Aorta (tissue), 5 donors: ENCODE measurements around the gene SVBP. TPM values are rescaled to one million over a fixed set of nuclear protein-coding genes. Genes with fewer than 3 reads are reported as not detected.

Source experiments
- ATAC-seq: fragments of 200-7000 bp; cut with Tn5 transposase; one replicate; pipeline ENCODE4 v1.9.1; 2022; ENCODE audit warnings: moderate library complexity; ENCODE audit not compliant: low FRiP score
- DNase-seq, 2 donors: peaks; one replicate each; pipeline ENCODE4 v3.0.0-alpha.2; 2020
- H3K27ac ChIP-seq, 2 donors: one replicate each; pipeline ENCODE4 v1.5.1; 2013; ENCODE audit warnings: low read length in 2 of 2, mild to moderate bottlenecking in 2 of 2, moderate library complexity in 2 of 2, control low read depth in 1 of 2, inconsistent platforms in 1 of 2, low read depth in 1 of 2
- H3K27me3 ChIP-seq, 2 donors: one replicate each; pipeline ENCODE4 v1.6.1; 2013; ENCODE audit warnings: control low read depth in 1 of 2, low read length in 1 of 2, mild to moderate bottlenecking in 1 of 2, moderate library complexity in 1 of 2; ENCODE audit not compliant: insufficient read depth in 2 of 2, control insufficient read depth in 1 of 2
- H3K36me3 ChIP-seq, 2 donors: one replicate each; pipeline ENCODE4 v1.6.1; 2013; ENCODE audit warnings: control low read depth in 1 of 2, low read length in 1 of 2, mild to moderate bottlenecking in 1 of 2; ENCODE audit not compliant: insufficient read depth in 2 of 2, control insufficient read depth in 1 of 2
- H3K4me1 ChIP-seq, 2 donors: one replicate each; pipeline ENCODE4 v1.6.1; 2013; ENCODE audit warnings: low read length in 2 of 2, control low read depth in 1 of 2, mild to moderate bottlenecking in 1 of 2, moderate library complexity in 1 of 2; ENCODE audit not compliant: insufficient read depth in 2 of 2, control insufficient read depth in 1 of 2
- H3K4me3 ChIP-seq, 2 donors: one replicate each; pipeline ENCODE4 v1.5.1; 2013; ENCODE audit warnings: low read length in 2 of 2, control low read depth in 1 of 2, mild to moderate bottlenecking in 1 of 2
- H3K9me3 ChIP-seq: one replicate; pipeline ENCODE4 v1.6.1; 2013; ENCODE audit warnings: mild to moderate bottlenecking, low read length; ENCODE audit not compliant: control insufficient read depth
- WGBS, 2 donors: extraction: QIAGEN DNeasy Blood & Tissue Kit; methylation state at CpG; one replicate each; pipeline ENCODE4 v1.1.7; 2013; 5-methylcytosine and 5-hydroxymethylcytosine counted together
- intact Hi-C, 2 donors: fragments of 100-400 bp; cut with DNase I; formaldehyde crosslinking; loops; one replicate each; pipeline versions ENCODE4 v1.14.2 to v1.15.0; 2022
- polyA plus RNA-seq, 2 donors: library from polyadenylated mRNA; stranded (reverse); fragments of 200-250 nt; gene quantifications; one replicate each; pipeline ENCODE4 v1.2.3, GENCODE V29; 2013
- total RNA-seq, 2 donors: library from RNA; stranded (reverse); fragmentation: NEBNext Ultra II Directional; extraction: Animal tissue kit (Norgen Biotek cat#: 25700); gene quantifications; one replicate each; pipeline ENCODE4 v1.2.1, GENCODE V29; 2021
- donor health status: healthy with polysubstance abuse.
- donor health status: Bipolar disorder and iron deficiency.
- donor health status: DM: no; HTN: no; CAD: no.
- donor health status: DM: no; HTN: no; CAD: no.
- donor health status: DM: yes; HTN: yes; CAD: no.

The SVBP gene
- total and polyA plus RNA-seq, 4 donors = 15.9 to 37.8 (median 27.1) TPM

- Histone ChIP-seq H3K36me3 (peaks cover 2 to 4% of the 10 kb centered on the region in 2 donors), H3K27ac (no peak overlapping the region), H3K4me1 (no peaks in the 10 kb centered on the region), H3K27me3 (no peaks in the 10 kb centered on the region), H3K9me3 (no peaks in the 10 kb centered on the region), H3K4me3 (no peak overlapping the region)
- WGBS, 2 donors = 93 to 97% methylated on average over 1 of the region's 1 CpG
- ATAC-seq (no peak), DNase-seq (no peak)
- intact Hi-C loops = no loop called here
Observed at GRCh38 chr1:42780176-42780575, 37.0 kb downstream of the SVBP start.

- 89% methylated on average over 2 of the region's 2 CpGs for WGBS, 2 donors
- intact Hi-C loops = loop anchor here in 1 of 2 donors (10.0 kb wide), 1 partner anchor 295 kb away; no protein-coding TSS in a partner anchor
- DNase-seq (no peak), ATAC-seq (no peak)
- peaks cover 4 to 5% of the 10 kb centered on the region in 2 donors for H3K36me3 ChIP-seq
- H3K27me3 ChIP-seq = no peaks in the 10 kb centered on the region
- no peaks in the 10 kb centered on the region for H3K9me3 ChIP-seq
- no peak overlapping the region for H3K4me3 ChIP-seq
- no peak overlapping the region for H3K27ac ChIP-seq
- H3K4me1 ChIP-seq = no peaks in the 10 kb centered on the region
Observed at GRCh38 chr1:42779725-42780124, 37.5 kb downstream of the SVBP start.

- peak; percentile 69 for ATAC-seq
- peaks cover 4 to 6% of the 10 kb centered on the region in 2 donors for H3K36me3 ChIP-seq
- H3K4me3 ChIP-seq = no peak overlapping the region
- intact Hi-C loops = loop anchor here in 1 of 2 donors (10.0 kb wide), 1 partner anchor 297 kb away; no protein-coding TSS in a partner anchor
- H3K9me3 ChIP-seq = no peaks in the 10 kb centered on the region
- no peaks in the 10 kb centered on the region for H3K4me1 ChIP-seq
- no peak for DNase-seq
- H3K27me3 ChIP-seq = no peaks in the 10 kb centered on the region
- H3K27ac ChIP-seq = no peak overlapping the region
Observed at GRCh38 chr1:42777852-42778251, 39.3 kb downstream of the SVBP start.

- no peak overlapping the region for H3K27ac ChIP-seq
- no peaks in the 10 kb centered on the region for H3K27me3 ChIP-seq
- peaks cover 4 to 6% of the 10 kb centered on the region in 2 donors for H3K36me3 ChIP-seq
- WGBS, 2 donors = 96 to 97% methylated on average over 6 of the region's 6 CpGs
- no peak overlapping the region for H3K4me3 ChIP-seq
- ATAC-seq (no peak), DNase-seq (peak in 1 of 2 donors; percentile 24)
- no peaks in the 10 kb centered on the region for H3K9me3 ChIP-seq
- intact Hi-C loops = loop anchor here in 1 of 2 donors (10.0 kb wide), 1 partner anchor 298 kb away; no protein-coding TSS in a partner anchor
- no peaks in the 10 kb centered on the region for H3K4me1 ChIP-seq
Observed at GRCh38 chr1:42776502-42776901, 40.7 kb downstream of the SVBP start.

GRCh38 chr1:42774928-42775526 lies 42.2 kb downstream of the SVBP start:
- intact Hi-C loops = loop anchor here in 1 of 2 donors (10.0 kb wide), 1 partner anchor 300 kb away; no protein-coding TSS in a partner anchor
- H3K36me3 ChIP-seq = peaks cover 4 to 6% of the 10 kb centered on the region in 2 donors
- no peaks in the 10 kb centered on the region for H3K9me3 ChIP-seq
- 79 to 82% methylated on average over 5 of the region's 5 CpGs for WGBS, 2 donors
- no peak for DNase-seq
- H3K27me3 ChIP-seq = no peaks in the 10 kb centered on the region
- ATAC-seq = no peak
- no peaks in the 10 kb centered on the region for H3K4me1 ChIP-seq
- H3K4me3 ChIP-seq = no peak overlapping the region
- no peak overlapping the region for H3K27ac ChIP-seq

GRCh38 chr1:42773420-42773819 lies 43.8 kb downstream of the SVBP start:
- H3K4me3 ChIP-seq = no peak overlapping the region
- 47 to 76% methylated on average over 2 of the region's 2 CpGs for WGBS, 2 donors
- no peak overlapping the region for H3K27ac ChIP-seq
- H3K36me3 ChIP-seq = peaks cover 4 to 6% of the 10 kb centered on the region in 2 donors
- H3K4me1 ChIP-seq = peaks cover 0 to 4% of the 10 kb centered on the region in 2 donors
- no peak for ATAC-seq
- no peaks in the 10 kb centered on the region for H3K9me3 ChIP-seq
- H3K27me3 ChIP-seq = no peaks in the 10 kb centered on the region
- intact Hi-C loops = loop anchor here in 1 of 2 donors (10.0 kb wide), 1 partner anchor 301 kb away; no protein-coding TSS in a partner anchor
- DNase-seq = no peak

GRCh38 chr1:42769811-42770210 lies 47.4 kb downstream of the SVBP start:
- no peak overlapping the region for H3K27ac ChIP-seq
- H3K9me3 ChIP-seq = no peaks in the 10 kb centered on the region

GRCh38 chr1:42768172-42768571 lies 49.0 kb downstream of the SVBP start:
- DNase-seq (no peak), ATAC-seq (no peak)
- Histone ChIP-seq H3K4me1 (peaks cover 0 to 4% of the 10 kb centered on the region in 2 donors), H3K9me3 (no peaks in the 10 kb centered on the region), H3K27me3 (no peaks in the 10 kb centered on the region), H3K36me3 (no peaks in the 10 kb centered on the region), H3K4me3 (peak overlapping the region in 1 of 2 donors; percentile 90), H3K27ac (no peak overlapping the region)
- WGBS, 2 donors = 80 to 81% methylated on average over 2 of the region's 2 CpGs
- intact Hi-C loops = loop anchor here in 1 of 2 donors (5.0 to 10.0 kb wide), 3 partner anchors 49 to 304 kb away; partner anchors contain the start of genes ERMAP, SVBP and ZNF691

More at GRCh38 chr1:42769811-42770210, 47.4 kb downstream of the SVBP start:
- 89 to 92% methylated on average over 3 of the region's 3 CpGs for WGBS, 2 donors
- ATAC-seq (no peak), DNase-seq (no peak)
- Histone ChIP-seq H3K27me3 (no peaks in the 10 kb centered on the region), H3K36me3 (peaks cover 0 to 1% of the 10 kb centered on the region in 2 donors), H3K4me1 (peaks cover 0 to 4% of the 10 kb centered on the region in 2 donors), H3K4me3 (no peak overlapping the region)
- intact Hi-C loops = loop anchor here (5.0 to 10.0 kb wide), 4 partner anchors 47 to 305 kb away; partner anchors contain the start of genes ERMAP (in 1 of the 2), SVBP (in 1 of the 2) and ZNF691 (in 1 of the 2)
